G401.6 (cell line): Measurements from ENCODE around the gene HDGFL3.
"Not testable (repeated sequence)": the region's sequence is repeated elsewhere in the genome, so short reads cannot be mapped to it uniquely, and the experiment has no call there.

Source experiments
- FAIRE-seq: peaks from 2 replicates; lab custom pipeline; 2012; peaks lifted over from hg19 to GRCh38; lab: Jason Lieb, UNC

The HDGFL3 gene

DNA sequence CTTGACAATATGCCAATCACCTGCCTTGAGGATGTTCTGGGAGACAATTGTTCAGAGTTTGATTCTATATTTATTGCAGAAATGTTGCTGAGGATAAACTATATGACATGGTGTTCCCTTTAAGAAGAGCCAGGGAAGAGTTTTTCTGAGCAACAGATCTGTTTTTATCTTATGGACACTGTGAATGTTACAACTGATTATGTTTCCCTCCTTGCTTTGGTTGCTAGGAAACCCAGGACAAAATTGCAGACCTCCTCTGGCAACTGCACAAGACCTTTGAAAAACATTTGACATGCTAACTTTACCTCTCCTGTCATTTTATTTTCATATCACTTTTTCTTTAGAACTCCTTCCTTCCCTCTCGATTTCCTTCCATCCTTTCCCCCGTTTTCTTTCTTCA is 108.3 kb downstream of the HDGFL3 start:
- FAIRE-seq: no peak

GRCh38 chr15:83098079-83098478 is 109.5 kb downstream of the HDGFL3 start:
- no peak for FAIRE-seq

GRCh38 chr15:83094583-83094982 is 113.0 kb downstream of the HDGFL3 start:
- no peak for FAIRE-seq

DNA sequence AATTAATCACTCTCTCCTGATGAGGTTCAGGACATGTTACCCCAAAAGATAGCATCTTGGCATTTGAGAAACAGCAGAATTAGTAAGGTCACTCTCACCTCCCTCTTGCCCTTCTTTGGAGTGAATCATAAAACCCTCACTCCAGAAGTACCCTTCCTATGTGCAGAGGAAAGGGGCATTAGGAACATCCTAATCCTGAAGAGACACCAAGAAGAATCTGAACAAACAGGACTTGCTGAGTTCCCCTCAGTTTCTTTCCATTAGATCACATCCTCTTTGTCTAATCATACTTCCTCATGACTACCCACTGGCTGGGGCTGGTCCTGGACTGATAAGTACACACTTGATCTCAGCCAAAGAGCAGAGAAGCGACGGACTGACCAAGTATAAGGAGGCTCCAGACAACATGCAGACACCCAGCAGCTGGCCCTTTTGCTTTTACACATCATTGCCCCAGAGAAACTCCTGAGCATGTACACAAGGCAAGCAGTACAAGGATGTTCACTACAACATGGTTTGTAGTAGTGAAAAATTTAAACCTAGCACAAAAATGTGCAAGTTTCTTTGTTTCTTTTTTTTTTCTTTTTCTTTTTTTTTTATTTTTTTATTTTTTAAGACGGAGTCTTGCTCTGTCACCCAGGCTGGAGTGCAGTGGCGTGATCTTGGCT is 115.2 kb downstream of the HDGFL3 start:
- no peak for FAIRE-seq

GRCh38 chr15:83091965-83092308 is 115.7 kb downstream of the HDGFL3 start:
- not testable (repeated sequence) for FAIRE-seq

DNA sequence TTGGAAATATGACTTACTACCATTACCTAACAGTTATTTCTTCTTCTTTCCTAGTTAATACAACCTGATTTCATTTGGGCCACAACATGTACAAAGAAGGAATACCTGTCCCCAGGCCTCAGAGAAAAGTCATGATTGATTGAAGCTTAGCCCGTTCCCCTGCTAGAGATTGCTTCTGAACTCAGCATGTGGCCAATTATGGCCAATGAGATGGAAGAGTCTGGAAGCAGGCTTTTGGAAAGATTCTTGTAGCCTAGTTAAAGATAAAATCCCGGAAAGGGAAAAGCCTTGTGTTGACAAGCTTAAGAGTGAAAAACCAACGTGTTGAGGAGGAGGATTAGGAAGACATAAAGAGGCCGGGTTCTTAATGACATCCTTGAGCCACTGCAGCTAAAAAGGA is 117.2 kb downstream of the HDGFL3 start:
- no peak for FAIRE-seq

- FAIRE-seq: no peak
Observed at GRCh38 chr15:83088876-83089275, 118.7 kb downstream of the HDGFL3 start.

- no peak for FAIRE-seq
Observed at GRCh38 chr15:83087576-83087975, 120.0 kb downstream of the HDGFL3 start.

DNA sequence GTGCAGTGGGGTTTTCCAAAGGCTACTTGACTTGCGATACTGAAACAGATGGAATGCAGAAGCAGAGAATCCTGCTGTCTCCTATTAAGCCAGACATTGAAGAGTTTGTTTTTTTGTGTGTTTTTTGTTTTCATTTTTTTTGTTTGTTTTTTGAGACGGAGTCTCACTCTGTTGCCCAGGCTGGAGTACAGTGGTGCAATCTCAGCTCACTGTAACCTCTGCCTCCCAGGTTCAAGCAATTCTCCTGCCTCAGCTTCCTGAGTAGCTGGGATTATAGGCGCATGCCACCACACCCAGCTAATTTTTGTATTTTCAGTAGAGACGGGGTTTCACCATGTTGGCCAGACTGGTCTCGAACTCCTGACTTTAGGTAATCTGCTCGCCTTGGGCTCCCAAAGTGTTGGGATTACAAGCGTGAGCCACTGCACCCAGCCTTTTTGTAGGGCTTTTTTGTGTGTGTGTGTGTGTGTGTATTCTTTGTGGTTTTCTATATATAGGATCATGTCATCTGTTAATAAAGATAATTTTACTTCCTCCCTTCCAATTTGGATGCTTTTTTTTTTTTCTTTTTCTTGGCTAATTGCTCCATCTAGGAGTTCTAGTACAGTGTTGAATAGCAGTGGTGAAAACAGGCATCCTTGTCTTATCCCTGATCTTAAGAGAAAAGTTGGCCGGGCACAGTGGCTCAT is 121.6 kb downstream of the HDGFL3 start:
- not testable (repeated sequence) for FAIRE-seq

- not testable (repeated sequence) for FAIRE-seq
Observed at GRCh38 chr15:83085461-83085860, 122.2 kb downstream of the HDGFL3 start.

GRCh38 chr15:83082730-83083386 is 124.8 kb downstream of the HDGFL3 start:
- FAIRE-seq: no peak

GRCh38 chr15:83081256-83082014 is 126.2 kb downstream of the HDGFL3 start:
- FAIRE-seq: no peak

DNA sequence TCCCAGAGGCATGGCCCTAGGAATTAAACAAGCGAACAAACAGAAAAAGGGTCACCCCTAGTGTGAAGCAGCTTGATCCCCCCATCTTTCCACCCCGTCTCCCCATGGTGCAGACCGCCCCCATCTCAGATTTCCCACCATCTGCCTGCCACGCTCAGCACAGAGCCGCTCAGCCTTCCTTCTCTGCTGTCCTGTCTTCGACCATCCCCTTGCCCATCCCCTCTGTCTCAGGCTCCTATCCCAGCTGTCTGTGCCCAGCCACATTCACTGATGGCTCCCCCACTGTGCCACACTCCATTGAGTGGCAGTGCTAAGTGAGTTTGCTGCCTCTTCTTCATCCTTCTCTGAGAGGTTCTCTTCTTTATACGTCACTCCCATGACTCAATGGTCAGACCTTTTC is 128.9 kb downstream of the HDGFL3 start:
- FAIRE-seq: no peak
